GM21528 (cell line): ENCODE results near the gene FOXP1.

Experiments
- ATAC-seq: cut with Tn5 transposase; IDR thresholded peaks from one replicate; pipeline ENCODE4 v1.9.1; 2021; ENCODE audit warnings: mild to moderate bottlenecking, moderate library complexity; ENCODE audit not compliant: unreplicated experiment, low FRiP score

The FOXP1 gene

DNA sequence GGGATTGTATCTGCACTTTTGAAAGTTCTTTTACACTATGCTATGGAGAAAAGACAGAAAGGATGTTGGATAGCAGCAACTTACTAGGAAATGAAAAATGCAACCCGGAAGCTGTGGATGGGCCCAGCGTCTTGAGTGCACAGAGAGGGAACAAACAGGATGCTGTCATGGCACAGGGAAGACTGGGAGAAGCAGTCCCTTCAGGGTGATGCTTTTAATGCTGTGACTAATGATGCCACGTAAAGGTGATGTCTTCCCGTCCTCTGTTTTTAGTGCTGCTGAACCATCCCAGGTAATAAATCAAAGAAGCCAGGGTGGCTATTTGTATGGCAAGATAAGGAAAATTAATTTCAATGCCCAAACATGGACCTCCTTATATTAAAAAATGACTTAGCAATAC, 437.6 kb downstream of the FOXP1 start:
- ATAC-seq, result no peak

DNA sequence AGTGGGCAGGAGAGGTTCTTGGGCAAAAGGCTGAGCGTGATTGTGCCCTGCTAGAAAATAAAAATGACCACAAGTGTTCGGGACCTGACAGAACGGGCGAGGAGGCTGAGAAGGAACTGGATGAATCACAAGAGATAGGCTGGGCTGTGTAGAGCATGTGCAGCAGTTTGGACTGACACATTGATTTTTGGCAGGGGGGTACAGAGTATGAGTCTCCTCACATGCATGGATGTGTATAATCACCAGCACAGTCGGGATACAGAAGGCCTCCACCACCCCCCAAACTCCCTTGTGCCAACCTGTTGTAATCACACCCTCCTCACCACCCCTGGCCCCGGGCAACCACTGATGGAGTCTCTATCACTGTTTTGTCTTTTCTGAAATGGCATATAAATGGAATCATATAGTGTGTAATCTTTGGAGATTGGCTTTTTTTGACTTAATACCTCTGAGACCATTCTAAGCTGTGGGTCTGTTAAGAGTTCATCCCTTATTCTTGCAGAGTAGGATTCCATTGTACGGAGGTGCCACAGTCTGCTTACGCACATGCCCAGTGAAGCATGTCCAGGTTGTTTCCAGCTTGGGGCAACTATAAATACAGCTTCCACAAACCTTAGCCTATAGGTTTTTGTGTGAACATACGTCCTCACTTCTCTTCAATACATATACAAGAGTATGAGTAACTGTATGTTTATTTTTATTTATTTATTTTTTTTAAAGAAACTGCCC, 438.8 kb downstream of the FOXP1 start:
- ATAC-seq, result no peak

DNA sequence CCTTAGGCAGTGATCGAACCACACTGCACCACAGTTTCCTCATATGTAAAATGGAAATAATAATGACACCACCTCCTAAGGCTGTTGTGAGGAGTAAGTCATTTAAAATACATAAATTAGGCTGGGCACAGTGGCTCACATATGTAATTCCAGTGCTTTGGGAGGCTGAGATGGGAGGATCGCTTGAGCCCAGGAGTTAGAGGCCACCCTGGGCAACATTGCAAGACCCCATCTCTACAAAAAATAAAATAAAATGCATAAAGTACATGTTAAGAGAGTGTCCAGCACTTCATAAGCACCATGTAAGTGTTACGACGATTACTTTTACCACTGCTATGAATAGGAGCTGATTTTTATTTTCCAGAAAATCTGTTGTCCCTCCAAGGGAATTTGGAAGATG, 440.0 kb downstream of the FOXP1 start:
- ATAC-seq, result no peak

DNA sequence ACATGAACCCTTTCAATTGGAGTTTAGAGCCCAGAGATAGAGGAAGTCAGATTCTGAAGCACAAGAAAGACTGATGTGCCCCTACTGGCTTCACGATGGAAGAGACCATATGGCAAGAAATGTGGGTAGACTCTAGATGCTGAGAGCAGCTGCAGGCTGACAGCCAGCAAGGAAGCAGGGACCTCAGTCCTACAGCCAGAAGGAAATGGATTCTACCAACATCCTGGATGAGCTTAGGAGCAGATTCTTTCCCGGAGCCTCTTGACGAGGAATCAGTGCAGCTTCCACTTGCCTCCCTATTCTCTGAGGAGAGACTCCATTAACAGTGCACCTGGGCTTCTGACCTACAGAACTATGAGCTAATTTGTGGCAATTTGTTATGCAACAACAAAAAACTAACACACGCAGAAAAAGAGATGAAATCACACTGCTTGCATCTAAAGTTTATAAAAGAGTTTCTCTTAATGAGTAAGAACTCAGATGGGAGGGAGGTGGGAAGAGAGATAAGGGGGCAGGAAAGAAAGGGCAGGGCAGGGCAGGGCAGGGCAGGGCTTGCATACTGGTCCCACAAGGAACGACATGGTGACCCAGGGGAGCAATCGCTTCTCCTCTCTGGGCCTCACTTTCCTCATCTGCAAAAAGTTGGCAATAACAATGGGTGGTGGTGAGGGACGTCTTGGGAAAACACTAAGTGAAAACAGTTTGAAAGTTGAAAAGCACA, 440.9 kb downstream of the FOXP1 start:
- no peak for ATAC-seq

DNA sequence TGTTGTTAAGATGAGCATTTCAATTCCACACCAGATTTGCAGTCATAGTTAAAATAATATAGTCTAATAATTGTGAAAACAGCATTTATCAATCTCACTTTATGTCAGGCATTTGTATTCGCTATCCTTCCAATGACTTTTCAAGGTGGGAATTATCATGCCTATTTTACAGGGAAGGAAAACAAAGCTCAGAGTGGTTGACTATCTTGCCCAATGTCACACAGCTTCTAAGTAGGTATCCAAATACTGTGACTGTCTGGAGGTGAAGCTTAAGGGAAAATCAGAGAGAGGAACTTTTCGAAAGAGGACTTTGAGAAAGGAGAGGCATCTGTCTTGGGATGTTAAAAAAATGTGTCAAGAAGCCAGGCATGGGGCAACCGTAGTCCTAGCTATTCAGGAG, 443.1 kb downstream of the FOXP1 start:
- ATAC-seq, result no peak

DNA sequence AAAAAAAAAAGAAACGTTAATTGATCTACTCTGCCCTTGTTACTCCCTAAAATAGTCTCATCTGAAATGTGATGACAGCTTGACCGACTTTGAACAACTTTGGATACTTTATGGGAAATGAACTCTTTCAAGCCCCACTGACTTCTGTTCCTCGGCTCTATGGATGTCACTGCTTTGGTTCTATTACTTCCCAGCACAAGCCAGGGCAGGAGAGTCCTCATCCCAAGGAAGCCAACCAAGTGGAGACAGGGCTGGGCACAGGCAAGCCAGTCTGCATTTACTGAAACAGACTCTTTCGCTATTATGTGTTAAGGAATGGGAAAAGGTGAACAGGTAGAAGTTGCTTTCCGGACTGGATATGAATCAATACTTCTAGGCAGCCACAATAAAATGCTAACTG, 444.0 kb downstream of the FOXP1 start:
- no peak for ATAC-seq

DNA sequence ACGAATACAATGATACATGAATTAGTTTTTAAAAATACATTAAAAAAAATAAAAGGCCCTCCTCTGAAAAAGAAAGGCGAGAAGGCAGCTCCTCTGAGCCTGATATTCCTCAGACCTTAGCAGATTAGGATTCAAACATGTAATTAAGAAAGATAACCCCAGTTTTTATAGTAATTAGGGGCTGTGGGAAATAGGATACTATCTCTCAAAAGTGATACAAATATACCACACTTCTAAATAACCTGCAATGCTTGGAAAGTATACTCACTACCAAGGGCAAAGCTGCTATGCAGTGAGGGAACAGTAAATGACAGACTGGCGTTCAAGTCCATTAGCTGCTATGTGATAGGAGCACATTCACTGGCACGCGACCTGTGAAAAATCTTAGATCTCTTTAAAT, 445.1 kb downstream of the FOXP1 start:
- no peak for ATAC-seq

DNA sequence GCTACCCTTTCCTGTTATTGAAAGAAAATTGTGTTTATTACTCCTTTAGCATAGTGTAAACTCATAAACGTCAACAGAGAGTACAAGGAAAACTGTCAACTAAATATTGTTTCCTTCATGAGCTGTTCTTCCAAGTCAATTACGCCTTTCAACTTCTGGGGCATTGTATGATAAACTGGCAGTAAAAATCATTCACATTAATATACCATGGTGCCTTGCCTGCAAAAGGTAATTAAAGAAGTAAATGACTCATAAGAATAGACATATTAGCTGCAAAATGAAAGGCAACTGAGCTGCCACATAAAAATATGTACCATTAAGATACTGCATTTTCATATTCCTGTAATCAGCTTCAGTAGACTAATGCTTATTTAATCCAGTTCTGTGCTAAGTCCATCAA, 447.3 kb downstream of the FOXP1 start:
- ATAC-seq, result no peak

DNA sequence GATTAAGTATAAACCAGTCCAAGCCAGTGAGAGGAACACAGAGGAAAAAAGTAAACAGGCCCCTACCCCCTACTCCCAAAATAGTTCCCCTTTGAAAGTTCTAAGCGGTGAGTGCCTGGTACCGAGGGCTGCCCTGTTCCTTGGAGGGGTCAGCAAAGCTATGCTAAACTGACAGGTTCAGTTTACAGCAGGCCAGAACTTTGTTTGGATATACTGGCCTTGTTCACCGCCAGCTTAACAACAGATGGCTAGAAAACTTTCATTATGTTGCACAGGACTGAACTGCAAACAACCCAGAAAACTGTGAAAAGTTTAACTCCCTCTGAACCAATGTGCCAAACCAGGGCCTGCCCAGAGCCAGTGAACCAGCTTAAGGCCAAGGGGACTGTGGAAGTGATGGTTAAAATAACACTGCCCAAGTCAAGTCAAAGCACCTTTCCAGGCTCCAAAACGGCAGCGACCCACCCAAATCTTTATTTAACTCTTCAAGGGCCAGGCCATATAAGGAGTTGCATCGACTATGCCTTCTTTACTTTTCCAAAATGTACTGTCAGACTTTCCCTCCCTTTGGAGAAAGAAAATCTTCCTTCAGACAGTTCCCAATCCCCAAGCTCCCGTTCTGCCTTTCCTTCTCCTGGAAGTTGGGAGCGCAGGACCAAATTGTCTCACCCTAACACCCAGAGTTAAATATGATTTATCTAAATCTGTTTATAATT, 448.0 kb downstream of the FOXP1 start:
- ATAC-seq, result no peak

DNA sequence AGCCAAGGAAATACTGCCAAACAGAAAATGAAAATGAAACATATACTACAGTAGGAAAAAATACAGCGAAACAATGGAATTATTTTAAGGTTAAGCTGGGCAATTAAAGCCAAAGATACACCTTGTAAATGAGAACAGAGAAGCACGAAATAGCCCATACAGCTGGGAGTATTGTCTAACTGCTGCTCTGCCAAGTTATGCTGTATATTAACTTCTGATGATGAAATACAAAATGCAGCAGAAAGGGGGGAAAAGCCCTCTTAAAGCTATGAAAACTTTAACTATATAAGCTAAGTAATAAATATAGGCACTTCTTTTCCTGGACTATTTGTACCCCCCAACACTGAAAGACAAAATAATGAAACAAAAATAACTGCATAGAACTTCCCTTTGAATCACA, 449.0 kb downstream of the FOXP1 start:
- no peak for ATAC-seq

DNA sequence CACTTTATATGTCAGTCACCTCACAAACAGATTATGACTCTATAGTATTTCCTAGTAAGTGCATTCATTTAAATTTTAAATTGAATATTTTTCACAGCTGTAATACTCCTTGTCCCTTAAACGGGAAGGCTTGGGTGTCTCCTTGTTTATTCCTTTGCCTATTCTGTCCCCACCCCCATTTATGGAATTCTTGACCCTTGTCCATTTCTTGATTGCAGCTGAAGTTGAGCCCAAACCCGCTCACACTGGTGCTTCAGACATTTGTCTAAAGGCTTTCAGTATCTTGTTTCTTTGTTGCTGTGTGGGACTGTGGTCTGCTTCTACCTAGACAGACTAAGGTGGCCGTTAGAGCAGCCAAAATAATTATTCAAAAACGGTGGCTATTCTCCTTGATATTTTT, 449.7 kb downstream of the FOXP1 start:
- ATAC-seq, result no peak

DNA sequence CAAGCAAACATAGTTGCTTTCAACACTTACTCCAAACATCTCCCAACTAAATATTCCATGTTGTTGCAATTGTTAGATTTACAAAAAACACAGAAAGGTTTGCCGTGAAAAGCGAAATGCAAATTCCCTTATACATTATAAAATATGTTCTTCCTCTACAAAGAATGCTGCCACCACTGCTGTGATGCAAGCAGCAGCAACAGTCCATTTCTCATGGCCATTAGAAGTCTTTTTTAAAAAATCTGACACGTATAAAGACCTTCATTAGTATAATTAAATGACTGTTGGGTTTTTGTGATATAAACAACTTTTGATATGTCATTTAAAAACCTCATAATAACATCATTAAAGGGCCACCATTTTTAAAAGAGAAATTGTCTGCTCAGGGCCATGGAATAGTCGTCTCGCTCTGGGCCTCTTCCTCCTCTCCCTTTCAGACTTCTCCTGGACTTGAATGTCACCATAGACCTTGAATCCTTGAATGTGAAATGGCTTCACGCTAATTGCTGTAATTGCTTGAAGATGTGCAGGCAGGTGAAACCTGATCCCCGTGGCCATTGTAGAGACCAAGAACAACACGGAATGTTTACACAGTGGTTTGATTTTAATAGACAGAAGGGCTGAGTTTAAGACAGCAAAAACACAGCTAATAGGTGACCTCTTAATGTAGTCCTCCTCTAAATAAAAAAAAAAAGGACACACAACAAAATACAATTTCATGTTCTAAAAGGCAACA, 450.4 kb downstream of the FOXP1 start:
- no peak for ATAC-seq

DNA sequence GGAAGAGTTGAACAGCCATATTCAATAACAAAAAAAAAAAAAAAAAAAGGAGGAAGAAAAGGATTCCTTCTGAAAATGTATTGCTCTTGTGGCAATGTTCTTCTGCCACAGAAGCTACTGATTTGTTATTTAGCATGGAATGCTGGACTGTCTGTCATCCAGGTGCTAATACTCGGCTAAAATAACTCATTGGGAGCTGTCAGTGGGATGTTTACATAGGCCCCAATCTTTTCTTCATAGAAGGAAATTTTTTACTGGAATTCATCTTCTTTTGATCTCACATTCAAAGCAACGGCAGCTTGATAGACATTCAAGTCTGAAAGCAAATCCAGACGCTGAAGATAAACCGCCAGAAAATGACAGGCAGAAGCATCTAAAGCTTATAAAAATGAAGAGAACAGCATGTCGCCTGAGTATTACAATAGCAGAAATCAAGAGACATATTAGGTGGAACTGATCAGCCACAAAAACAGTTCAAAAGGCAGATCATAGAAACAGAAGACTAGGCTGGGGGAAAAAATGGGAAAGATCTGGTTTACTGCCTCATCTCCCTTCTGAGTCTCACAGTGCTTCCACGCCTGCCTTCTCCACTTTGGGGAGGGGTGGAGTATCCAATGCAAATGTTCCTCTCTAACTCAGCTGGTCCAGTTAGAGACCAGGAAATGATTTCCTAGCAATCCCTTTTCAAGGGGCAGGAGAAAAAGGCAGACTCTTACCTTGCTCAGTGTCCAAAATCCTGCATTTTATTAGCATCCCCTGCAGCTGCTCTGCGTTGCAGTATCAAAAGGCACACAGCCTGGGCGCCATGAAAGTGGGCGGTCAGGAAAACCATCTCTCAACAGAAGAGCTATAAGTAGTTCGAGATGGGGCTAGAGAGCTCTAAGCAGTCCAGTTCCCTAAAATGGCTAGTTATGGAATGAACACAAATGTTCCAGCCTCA, 451.9 kb downstream of the FOXP1 start:
- no peak for ATAC-seq

DNA sequence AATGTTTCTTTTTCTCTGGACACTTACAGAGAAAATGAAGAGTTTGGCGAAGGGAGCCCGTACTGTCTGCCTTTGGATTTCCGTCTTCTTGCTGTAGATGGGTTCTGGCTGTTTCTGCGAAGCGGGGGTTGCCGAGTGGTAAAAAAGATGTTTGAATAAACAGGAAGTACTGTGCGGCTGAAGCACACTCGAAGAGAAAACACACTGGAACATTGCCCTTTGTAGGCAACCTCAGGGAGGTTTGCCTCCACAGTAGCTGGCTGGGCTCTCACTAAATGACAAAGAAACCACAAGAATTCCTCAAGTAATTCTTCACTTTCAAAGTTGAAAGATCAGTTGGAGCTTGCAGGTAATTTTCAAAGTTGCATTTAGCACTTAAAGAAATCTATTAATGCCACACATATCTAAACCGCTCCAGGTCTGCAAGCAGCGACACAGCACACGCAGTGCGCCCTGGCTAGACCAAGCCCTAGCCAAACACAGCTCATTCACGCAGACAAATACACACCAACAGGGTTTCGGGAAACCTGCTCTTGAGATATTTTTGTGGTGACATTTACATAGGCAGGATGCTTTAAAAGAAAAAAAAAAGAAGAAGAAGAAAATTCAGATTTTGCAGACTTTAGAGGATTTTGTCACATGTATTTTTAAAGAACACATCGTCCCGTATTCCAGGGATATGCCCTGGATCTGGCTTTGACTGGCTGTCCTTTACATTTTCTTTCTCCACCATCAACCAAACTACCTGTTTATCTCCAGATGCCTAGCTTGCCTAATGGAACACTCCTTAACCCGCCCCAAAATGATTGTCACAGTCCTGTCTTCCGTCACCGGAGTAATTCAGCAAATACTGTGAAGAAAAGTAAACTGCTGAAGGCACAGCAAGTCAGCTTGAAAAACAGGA, 452.8 kb downstream of the FOXP1 start:
- ATAC-seq, result peak; percentile 73

DNA sequence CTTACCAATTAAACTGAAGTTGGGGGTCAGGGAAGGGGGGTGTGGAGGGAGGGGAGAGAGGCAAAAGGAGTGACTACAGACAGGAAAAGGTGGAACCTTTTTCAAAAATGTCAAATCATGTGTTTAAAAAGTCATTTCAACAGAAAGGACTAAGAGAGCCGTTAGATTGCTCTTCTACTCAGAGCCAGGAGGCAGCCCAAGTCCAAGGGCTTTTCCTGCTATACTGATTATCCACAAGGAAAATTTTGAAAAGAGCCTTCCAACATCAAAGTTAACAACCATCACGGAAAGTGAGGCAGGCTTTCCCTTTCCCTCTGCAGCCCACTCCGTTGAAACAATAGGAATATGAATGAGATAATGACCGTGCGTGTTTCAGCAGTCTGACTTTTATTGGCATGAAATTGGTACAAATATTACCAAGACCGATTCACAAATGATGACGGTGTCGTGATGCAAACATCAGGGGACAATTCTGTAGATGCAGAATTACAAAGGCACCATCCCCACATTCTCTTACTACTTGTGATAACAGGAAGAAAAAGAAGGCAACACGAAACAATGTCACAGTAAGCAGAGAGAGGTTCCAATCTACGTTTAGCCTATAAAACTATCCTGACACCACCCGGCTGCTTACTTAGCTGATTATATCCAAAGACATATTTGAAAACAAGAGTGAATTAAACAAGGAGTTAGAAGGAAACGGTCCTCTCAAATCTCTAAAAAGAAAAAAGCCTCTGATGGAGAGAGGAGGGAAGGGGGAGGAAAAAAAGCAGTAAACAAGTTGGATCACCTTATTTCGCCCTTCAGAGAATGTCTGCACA, 453.7 kb downstream of the FOXP1 start:
- ATAC-seq, result no peak

DNA sequence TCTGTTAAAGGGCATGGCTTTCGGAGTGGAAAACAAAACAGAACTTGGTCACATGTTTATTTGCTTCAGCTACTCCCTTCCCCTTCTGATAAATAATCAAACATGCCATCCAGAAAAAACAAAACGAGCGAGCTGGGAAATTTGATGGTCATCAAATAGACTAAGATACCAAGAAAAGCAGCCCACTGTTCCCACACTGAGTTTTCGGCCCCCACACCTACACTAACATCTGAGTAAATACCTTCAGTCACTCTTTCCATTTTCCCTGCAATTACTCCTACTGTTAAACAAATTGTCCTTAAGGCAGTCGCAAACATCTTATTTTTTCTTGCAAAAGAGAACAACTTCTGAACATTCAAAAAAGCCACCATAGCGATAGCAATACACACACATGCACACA, 454.6 kb downstream of the FOXP1 start:
- ATAC-seq, result no peak

DNA sequence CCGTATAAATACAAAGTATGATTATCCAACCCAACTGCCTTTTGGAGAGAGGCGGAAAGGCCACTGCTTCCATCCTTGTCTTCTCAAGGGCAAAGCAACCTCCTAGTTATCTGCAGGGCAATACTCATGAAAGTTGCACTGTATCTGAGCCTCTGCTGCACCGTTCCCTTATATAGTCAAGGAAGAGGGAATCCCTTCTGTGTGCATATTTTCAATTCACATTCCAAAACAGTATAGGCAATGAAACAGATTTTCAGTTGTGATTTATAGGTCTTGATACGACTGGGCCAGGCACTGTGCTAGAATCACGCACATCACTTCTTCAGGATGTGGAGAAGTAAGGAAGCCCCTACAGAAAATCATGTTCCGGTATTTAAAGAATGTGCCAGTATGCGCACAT, 455.7 kb downstream of the FOXP1 start:
- no peak for ATAC-seq
